NCI-H2171 (cell line): ENCODE results near the gene IRS2.
"Not testable (repeated sequence)": the region's sequence is repeated elsewhere in the genome, so short reads cannot be mapped to it uniquely, and the experiment has no call there.

Experiments
- DNase-seq: peaks from one replicate; lab custom pipeline; 2025; lab: John Stamatoyannopoulos, UW

IRS2 gene

GRCh38 chr13:109755551-109755950 lies 30.8 kb downstream of the IRS2 start:
- DNase-seq = no peak

GRCh38 chr13:109751477-109751876 lies 34.9 kb downstream of the IRS2 start:
- DNase-seq = no peak

- no peak for DNase-seq
Measured at GRCh38 chr13:109750221-109750775, 36.1 kb downstream of the IRS2 start.

GRCh38 chr13:109749365-109749764 lies 37.0 kb downstream of the IRS2 start:
- DNase-seq = no peak

- DNase-seq = no peak
Measured at GRCh38 chr13:109748677-109749076, 37.7 kb downstream of the IRS2 start.

- DNase-seq = no peak
Measured at GRCh38 chr13:109747524-109747923, 38.9 kb downstream of the IRS2 start.

GRCh38 chr13:109746364-109746763 lies 40.0 kb downstream of the IRS2 start:
- no peak for DNase-seq

- DNase-seq = no peak
Measured at GRCh38 chr13:109745702-109746101, 40.7 kb downstream of the IRS2 start.

GRCh38 chr13:109745060-109745459 lies 41.3 kb downstream of the IRS2 start:
- no peak for DNase-seq

GRCh38 chr13:109744512-109745051 lies 41.8 kb downstream of the IRS2 start:
- DNase-seq = peak; percentile 30

GRCh38 chr13:109743706-109744453 lies 42.5 kb downstream of the IRS2 start:
- DNase-seq = peak; percentile 76

GRCh38 chr13:109741966-109742365 lies 44.4 kb downstream of the IRS2 start:
- DNase-seq = no peak

GRCh38 chr13:109740721-109741120 lies 45.7 kb downstream of the IRS2 start:
- DNase-seq = no peak

GRCh38 chr13:109740121-109740520 lies 46.3 kb downstream of the IRS2 start:
- DNase-seq = no peak

GRCh38 chr13:109738298-109738746 lies 48.1 kb downstream of the IRS2 start:
- no peak for DNase-seq

- DNase-seq = no peak
Measured at GRCh38 chr13:109737606-109738005, 48.8 kb downstream of the IRS2 start.

- no peak for DNase-seq
Measured at GRCh38 chr13:109737046-109737573, 49.3 kb downstream of the IRS2 start.

GRCh38 chr13:109735436-109735966 lies 50.9 kb downstream of the IRS2 start:
- no peak for DNase-seq

- peak; percentile 82 for DNase-seq
Measured at GRCh38 chr13:109734002-109734785, 52.2 kb downstream of the IRS2 start.

- DNase-seq = no peak
Measured at GRCh38 chr13:109733550-109733949, 52.8 kb downstream of the IRS2 start.

- not testable (repeated sequence) for DNase-seq
Measured at GRCh38 chr13:109732470-109733170, 53.8 kb downstream of the IRS2 start.
